SK-N-SH (cell line): Measurements from ENCODE around the gene CEP131. TPM values are rescaled to one million over a fixed set of nuclear protein-coding genes. Genes with fewer than 3 reads are reported as not detected.

ENCODE experiments used
- CTCF ChIA-PET: fragments of 300-600, 350-600 bp; formaldehyde crosslinking; extraction: SDS; loops from one replicate; lab custom pipeline; 2021; lab: Yijun Ruan, JAX
- POLR2A ChIA-PET: fragments of 350-600 bp; sonication (Branson Sonifier 250); formaldehyde crosslinking; extraction: SDS; loops from one replicate; lab custom pipeline; 2020; ENCODE audit warnings: antibody characterized with exemption, inconsistent platforms; lab: Yijun Ruan, JAX
- DNase-seq: peaks from one replicate; pipeline ENCODE4 v3.0.0; 2012
- H2AFZ ChIP-seq: fragments of 200-600 bp; sonication (generic); 2 replicates; pipeline ENCODE4 v1.8.1; 2016; ENCODE audit warnings: antibody characterized with exemption, mild to moderate bottlenecking, low read depth
- H3F3A ChIP-seq: fragments of 200-600 bp; sonication (generic); replicated peaks from 2 replicates; pipeline ENCODE3; 2016; ENCODE audit warnings: antibody characterized with exemption, mild to moderate bottlenecking; ENCODE audit not compliant: insufficient read depth
- H3K27ac ChIP-seq, 2 experiments: fragments of 200-500 bp in 1 of 2; fragments of 200-600 bp in 1 of 2; sonication (Bioruptor generic) in 1 of 2; sonication (generic), shearing (Covaris generic) in 1 of 2; 2 replicates each; pipeline versions ENCODE4 v1.5.1 to v1.6.1; 2014 to 2016; ENCODE audit warnings: low read depth in 2 of 2, inconsistent platforms in 1 of 2, low read length in 1 of 2, mild to moderate bottlenecking in 1 of 2, mixed read lengths in 1 of 2
- H3K27me3 ChIP-seq: fragments of 200-600 bp; sonication (generic), shearing (Covaris generic); 2 replicates; pipeline ENCODE4 v1.6.1; 2016; ENCODE audit warnings: mixed run types; ENCODE audit not compliant: insufficient read depth
- H3K36me3 ChIP-seq, 2 experiments: fragments of 200-500 bp in 1 of 2; fragments of 200-600 bp in 1 of 2; sonication (Bioruptor generic) in 1 of 2; sonication (generic) in 1 of 2; replicated peaks in 1 of 2; 2 replicates each; pipeline versions ENCODE3 to v1.5.1; 2014 to 2016; ENCODE audit warnings: low read length in 1 of 2, mild to moderate bottlenecking in 1 of 2; ENCODE audit not compliant: insufficient read depth in 2 of 2, control insufficient read depth in 1 of 2
- H3K4me1 ChIP-seq, 2 experiments: fragments of 200-500 bp in 1 of 2; fragments of 200-600 bp in 1 of 2; sonication (Bioruptor generic) in 1 of 2; sonication (generic), shearing (Covaris generic) in 1 of 2; 2 replicates each; pipeline versions ENCODE4 v1.5.1 to v1.6.1; 2014 to 2016; ENCODE audit warnings: low read depth in 1 of 2, low read length in 1 of 2, mixed run types in 1 of 2; ENCODE audit not compliant: insufficient read depth in 2 of 2, control insufficient read depth in 1 of 2
- H3K4me2 ChIP-seq: fragments of 200-600 bp; sonication (generic), shearing (Covaris generic); 2 replicates; pipeline ENCODE4 v1.6.1; 2017; ENCODE audit warnings: mixed run types
- H3K4me3 ChIP-seq, 2 experiments: fragments of 200-500 bp in 1 of 2; fragments of 200-600 bp in 1 of 2; sonication (Bioruptor generic) in 1 of 2; sonication (generic), shearing (Covaris generic) in 1 of 2; 2 replicates each; pipeline versions ENCODE4 v1.5.1 to v1.8.1; 2014 to 2016; ENCODE audit warnings: low read depth in 2 of 2, inconsistent platforms in 1 of 2, low read length in 1 of 2, mild to moderate bottlenecking in 1 of 2, mixed read lengths in 1 of 2, moderate library complexity in 1 of 2
- H3K79me2 ChIP-seq: fragments of 200-600 bp; sonication (generic); 2 replicates; pipeline ENCODE4 v1.8.1; 2017; ENCODE audit warnings: mild to moderate bottlenecking; ENCODE audit not compliant: insufficient read depth
- H3K9ac ChIP-seq: fragments of 200-600 bp; sonication (generic); 2 replicates; pipeline ENCODE4 v1.6.1; 2017; ENCODE audit warnings: mixed run types
- H3K9me2 ChIP-seq: fragments of 200-600 bp; sonication (generic); 2 replicates; pipeline ENCODE4 v1.6.1; 2017; ENCODE audit warnings: mixed run types
- H3K9me3 ChIP-seq: fragments of 200-600 bp; sonication (generic); 2 replicates; pipeline ENCODE4 v1.6.1; 2017; ENCODE audit warnings: mixed run types, mild to moderate bottlenecking, moderate library complexity
- H4K20me1 ChIP-seq: fragments of 200-600 bp; sonication (generic); 2 replicates; pipeline ENCODE4 v1.6.1; 2017; ENCODE audit warnings: mild to moderate bottlenecking, mixed run types; ENCODE audit not compliant: insufficient read depth
- FOXJ3 ChIP-seq: sonication (generic); formaldehyde crosslinking; IDR thresholded peaks from 2 replicates; pipeline ENCODE4 v1.5.1; 2020; ENCODE audit warnings: mild to moderate bottlenecking, missing genetic modification reagents
- GABPA ChIP-seq: IDR thresholded peaks from 2 replicates; pipeline ENCODE4 v1.4.0; 2012; ENCODE audit warnings: low read depth, mild to moderate bottlenecking
- JUND ChIP-seq: IDR thresholded peaks from 2 replicates; pipeline ENCODE4 v1.4.0; 2012
- PBX3 ChIP-seq: IDR thresholded peaks from 2 replicates; pipeline ENCODE4; 2012
- POLR2AphosphoS5 ChIP-seq: IDR thresholded peaks from 2 replicates; pipeline ENCODE4 v1.6.1; 2012; ENCODE audit warnings: low read depth, low read length
- RAD21 ChIP-seq: IDR thresholded peaks from 2 replicates; pipeline ENCODE4 v1.6.1; 2012; ENCODE audit warnings: mild to moderate bottlenecking, low read length
- RXRA ChIP-seq: IDR thresholded peaks from 2 replicates; pipeline ENCODE4 v1.4.0; 2012; ENCODE audit warnings: low read depth, mild to moderate bottlenecking, borderline replicate concordance
- TAF1 ChIP-seq: IDR thresholded peaks from 2 replicates; pipeline ENCODE4 v1.6.1; 2012; ENCODE audit warnings: low read depth, mild to moderate bottlenecking, low read length, moderate library complexity, borderline replicate concordance
- TCF12 ChIP-seq: IDR thresholded peaks from 2 replicates; pipeline ENCODE4 v1.4.0; 2012
- TEAD4 ChIP-seq: IDR thresholded peaks from 2 replicates; pipeline ENCODE4 v1.4.0; 2012; ENCODE audit warnings: mild to moderate bottlenecking, borderline replicate concordance; ENCODE audit not compliant: insufficient read depth
- USF1 ChIP-seq: IDR thresholded peaks from 2 replicates; pipeline ENCODE4 v1.4.0; 2012; ENCODE audit warnings: low read depth, borderline replicate concordance
- USF2 ChIP-seq: fragments of 150-350 bp; IDR thresholded peaks from 2 replicates; pipeline ENCODE4 v1.6.1; 2017; ENCODE audit warnings: antibody characterized with exemption, low read length, low read depth, borderline replicate concordance
- ZBTB33 ChIP-seq: IDR thresholded peaks from 2 replicates; pipeline ENCODE4 v1.4.0; 2012; ENCODE audit warnings: low read depth, borderline replicate concordance
- WGBS: methylation state at CpG from one replicate; pipeline ENCODE4 v1.1.6; 2017; ENCODE audit warnings: low lambda C conversion rate; 5-methylcytosine and 5-hydroxymethylcytosine counted together
- polyA plus RNA-seq, 3 experiments: library from polyadenylated mRNA; depleted of rRNA; stranded (reverse); fragments of >200 nt; gene quantifications; 2 replicates each; pipeline ENCODE4 v1.2.3, GENCODE V29; 2012

Gene CEP131
- polyA plus RNA-seq, 1 of the 3 experiments (the other 2 are of a cell fraction), result 34.8 TPM

- no peak for TF ChIP-seq TAF1
- TF ChIP-seq TEAD4, result no peak
- TF ChIP-seq GABPA, result no peak
- no peak for TF ChIP-seq ZBTB33
- TF ChIP-seq RAD21, result no peak
- no peak for TF ChIP-seq POLR2AphosphoS5
- TF ChIP-seq RXRA, result no peak
- TF ChIP-seq USF2, result no peak
- TF ChIP-seq FOXJ3, result no peak
- no peak for TF ChIP-seq USF1
- Histone ChIP-seq H3K9me2 (no peaks in the 10 kb centered on the region), H3K27ac (no peak overlapping the region), H3F3A (peaks cover 12% of the 10 kb centered on the region), H3K9me3 (no peaks in the 10 kb centered on the region), H4K20me1 (no peaks in the 10 kb centered on the region), H3K9ac (no peak overlapping the region), H3K4me1 (peaks cover 0 to 26% of the 10 kb centered on the region in 2 experiments; a peak in 1 of 4 replicates), H3K4me3 (no peak overlapping the region), H3K27me3 (peaks cover 22% of the 10 kb centered on the region; the same call in 1 of the 2 replicates), H3K4me2 (no peak overlapping the region), H3K79me2 (no peaks in the 10 kb centered on the region), H3K36me3 (no peaks in the 10 kb centered on the region), H2AFZ (no peak overlapping the region)
- DNase-seq, result no peak
- 76% methylated on average over 13 of the region's 19 CpGs for WGBS
- POLR2A ChIA-PET, result no interaction called here
- CTCF ChIA-PET, result interaction anchor here (1.0 to 4.3 kb wide), 3 partner anchors 14 to 38 kb away, joined by 5 to 42 read pairs (median 7); no protein-coding TSS in a partner anchor
Observed at GRCh38 chr17:81163051-81163695, 59.6 kb downstream of the CEP131 start.

- Histone ChIP-seq H3K9me3 (no peaks in the 10 kb centered on the region), H3K4me2 (no peak overlapping the region), H3F3A (peaks cover 12% of the 10 kb centered on the region), H4K20me1 (no peaks in the 10 kb centered on the region), H2AFZ (no peak overlapping the region), H3K27me3 (peaks cover 19% of the 10 kb centered on the region; the same call in 1 of the 2 replicates), H3K27ac (no peak overlapping the region), H3K4me3 (no peak overlapping the region), H3K36me3 (no peaks in the 10 kb centered on the region), H3K9me2 (no peaks in the 10 kb centered on the region), H3K9ac (no peak overlapping the region), H3K79me2 (no peaks in the 10 kb centered on the region), H3K4me1 (peaks cover 0 to 26% of the 10 kb centered on the region in 2 experiments; a peak in 1 of 4 replicates)
- DNase-seq, result no peak
- TF ChIP-seq JUND, result no peak
- no peak for TF ChIP-seq TCF12
- no peak for TF ChIP-seq USF1
- no peak for TF ChIP-seq PBX3
- TF ChIP-seq GABPA, result no peak
- no peak for TF ChIP-seq TAF1
- no peak for TF ChIP-seq ZBTB33
- ChIA-PET POLR2A (no interaction called here), CTCF (interaction anchor here (1.0 to 4.3 kb wide), 2 partner anchors 19 to 38 kb away, joined by 5 to 42 read pairs; no protein-coding TSS in a partner anchor)
- 54% methylated on average over 2 of the region's 11 CpGs for WGBS
Observed at GRCh38 chr17:81162491-81162890, 60.3 kb downstream of the CEP131 start.
